Measurements from ENCODE around the gene KPNA4.

The KPNA4 gene

DNA sequence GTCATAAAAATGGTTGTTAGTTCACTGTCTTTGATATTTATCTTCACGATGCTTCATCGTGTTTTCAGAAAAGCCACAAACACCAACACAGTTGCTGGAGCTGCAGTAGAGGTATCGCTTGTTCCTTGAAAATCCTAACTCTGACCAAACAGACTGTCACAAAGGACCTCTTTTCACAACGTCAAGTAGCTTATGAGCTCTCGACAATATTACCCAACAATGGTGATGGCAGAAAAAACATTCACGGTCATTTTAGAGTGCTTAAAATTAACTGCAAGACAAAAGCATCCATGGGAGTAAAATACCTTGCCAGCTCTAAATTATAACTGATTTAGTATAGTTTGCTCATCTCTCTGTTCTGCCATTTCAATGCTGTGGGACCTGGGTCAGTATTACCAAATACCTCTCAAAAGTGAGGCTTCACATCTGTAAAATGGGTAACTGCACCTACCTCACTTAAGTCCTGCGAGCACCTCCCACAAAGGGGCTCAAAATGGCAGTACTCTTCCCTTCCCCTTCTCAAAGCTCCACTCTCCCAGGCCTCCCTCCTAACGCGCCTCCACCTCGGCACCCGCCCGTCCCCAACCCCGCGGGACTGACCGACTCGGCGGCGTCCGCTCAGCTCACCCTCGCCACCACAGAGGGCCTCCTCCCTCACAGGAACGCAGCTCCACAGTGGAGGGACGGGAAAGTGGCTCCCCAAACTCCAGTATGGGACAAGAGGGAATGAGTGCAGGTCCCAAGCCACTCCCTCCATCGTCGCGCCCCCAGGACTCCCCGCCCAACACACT, 116.3 kb downstream of the KPNA4 start:
- Histone ChIP-seq H3K4me1 (ENCODE audit: control insufficient read depth, low read length) (peaks cover 56% of the 10 kb centered on the region), H3K36me3 (ENCODE audit: control insufficient read depth, low read length) (peaks cover 60% of the 10 kb centered on the region), H4K20me1 (ENCODE audit: control insufficient read depth, insufficient read depth, low read depth, low read length) (no peaks in the 10 kb centered on the region; the same call in 1 of the 2 replicates), H3K4me2 (ENCODE audit: low read length) (peak overlapping the region; percentile 75), H3K9me3 (ENCODE audit: control insufficient read depth, insufficient read depth, low read length) (no peaks in the 10 kb centered on the region), H3F3A (ENCODE audit: control insufficient read depth, insufficient read depth) (peaks cover 7% of the 10 kb centered on the region), H3K27me3 (ENCODE audit: control insufficient read depth, low read length) (no peaks in the 10 kb centered on the region), H3K9me2 (replicated peaks; ENCODE audit: control insufficient read depth, low read length) (no peaks in the 10 kb centered on the region), H3K4me3 (ENCODE audit: low read length) (peak overlapping the region; percentile 96), H3K27ac (ENCODE audit: low read depth, low read length) (peak overlapping the region; percentile 92), H3K79me2 (ENCODE audit: control insufficient read depth, low read length) (peaks cover 63% of the 10 kb centered on the region)
- TF ChIP-seq, protein P1, sequence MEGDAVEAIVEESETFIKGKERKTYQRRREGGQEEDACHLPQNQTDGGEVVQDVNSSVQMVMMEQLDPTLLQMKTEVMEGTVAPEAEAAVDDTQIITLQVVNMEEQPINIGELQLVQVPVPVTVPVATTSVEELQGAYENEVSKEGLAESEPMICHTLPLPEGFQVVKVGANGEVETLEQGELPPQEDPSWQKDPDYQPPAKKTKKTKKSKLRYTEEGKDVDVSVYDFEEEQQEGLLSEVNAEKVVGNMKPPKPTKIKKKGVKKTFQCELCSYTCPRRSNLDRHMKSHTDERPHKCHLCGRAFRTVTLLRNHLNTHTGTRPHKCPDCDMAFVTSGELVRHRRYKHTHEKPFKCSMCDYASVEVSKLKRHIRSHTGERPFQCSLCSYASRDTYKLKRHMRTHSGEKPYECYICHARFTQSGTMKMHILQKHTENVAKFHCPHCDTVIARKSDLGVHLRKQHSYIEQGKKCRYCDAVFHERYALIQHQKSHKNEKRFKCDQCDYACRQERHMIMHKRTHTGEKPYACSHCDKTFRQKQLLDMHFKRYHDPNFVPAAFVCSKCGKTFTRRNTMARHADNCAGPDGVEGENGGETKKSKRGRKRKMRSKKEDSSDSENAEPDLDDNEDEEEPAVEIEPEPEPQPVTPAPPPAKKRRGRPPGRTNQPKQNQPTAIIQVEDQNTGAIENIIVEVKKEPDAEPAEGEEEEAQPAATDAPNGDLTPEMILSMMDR (IDR thresholded peaks at IDR 0.05; ENCODE audit: low read depth, low read length, poor library complexity, severe bottlenecking): no peak
- no peak for TF ChIP-seq EZH2phosphoT487 (IDR thresholded peaks at IDR 0.05; ENCODE audit: borderline replicate concordance, low read length)

DNA sequence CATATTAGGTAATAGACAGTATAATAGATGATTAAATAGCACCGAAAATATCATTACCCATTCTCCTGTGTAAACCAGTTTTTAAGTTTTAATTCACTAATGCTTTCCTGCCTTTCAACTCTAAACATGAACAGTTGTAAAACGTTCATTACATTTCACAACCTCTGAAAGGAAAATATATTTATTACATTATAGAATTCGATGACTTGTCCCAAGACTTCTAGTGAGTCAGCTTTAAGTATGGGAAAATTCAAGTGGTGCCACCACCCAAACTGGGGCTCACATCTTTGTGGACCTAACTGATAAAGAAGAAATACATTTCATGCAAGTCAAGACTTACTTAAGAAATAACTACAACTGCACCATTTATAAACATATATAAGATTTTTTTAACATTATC, 117.8 kb downstream of the KPNA4 start:
- H4K20me1 ChIP-seq (ENCODE audit: control insufficient read depth, insufficient read depth, low read depth, low read length): no peaks in the 10 kb centered on the region; the same call in 1 of the 2 replicates
- H3F3A ChIP-seq (ENCODE audit: control insufficient read depth, insufficient read depth): peaks cover 17% of the 10 kb centered on the region
- H3K4me3 ChIP-seq (ENCODE audit: low read length): peak overlapping the region; percentile 96
- peaks cover 75% of the 10 kb centered on the region for H3K36me3 ChIP-seq (ENCODE audit: control insufficient read depth, low read length)
- no peaks in the 10 kb centered on the region for H3K9me2 ChIP-seq (replicated peaks; ENCODE audit: control insufficient read depth, low read length)
- no peaks in the 10 kb centered on the region for H3K27me3 ChIP-seq (ENCODE audit: control insufficient read depth, low read length)
- H3K79me2 ChIP-seq (ENCODE audit: control insufficient read depth, low read length): peaks cover 78% of the 10 kb centered on the region
- H3K4me1 ChIP-seq (ENCODE audit: control insufficient read depth, low read length): peaks cover 68% of the 10 kb centered on the region
- H3K9me3 ChIP-seq (ENCODE audit: control insufficient read depth, insufficient read depth, low read length): no peaks in the 10 kb centered on the region
- H3K27ac ChIP-seq (ENCODE audit: low read depth, low read length): peak overlapping the region; percentile 92; the same call in 1 of the 2 replicates
- peak overlapping the region; percentile 75 for H3K4me2 ChIP-seq (ENCODE audit: low read length)
- TF ChIP-seq, protein P1 (IDR thresholded peaks at IDR 0.05; ENCODE audit: low read depth, low read length, poor library complexity, severe bottlenecking): no peak
- TF ChIP-seq EZH2phosphoT487 (IDR thresholded peaks at IDR 0.05; ENCODE audit: borderline replicate concordance, low read length): no peak

DNA sequence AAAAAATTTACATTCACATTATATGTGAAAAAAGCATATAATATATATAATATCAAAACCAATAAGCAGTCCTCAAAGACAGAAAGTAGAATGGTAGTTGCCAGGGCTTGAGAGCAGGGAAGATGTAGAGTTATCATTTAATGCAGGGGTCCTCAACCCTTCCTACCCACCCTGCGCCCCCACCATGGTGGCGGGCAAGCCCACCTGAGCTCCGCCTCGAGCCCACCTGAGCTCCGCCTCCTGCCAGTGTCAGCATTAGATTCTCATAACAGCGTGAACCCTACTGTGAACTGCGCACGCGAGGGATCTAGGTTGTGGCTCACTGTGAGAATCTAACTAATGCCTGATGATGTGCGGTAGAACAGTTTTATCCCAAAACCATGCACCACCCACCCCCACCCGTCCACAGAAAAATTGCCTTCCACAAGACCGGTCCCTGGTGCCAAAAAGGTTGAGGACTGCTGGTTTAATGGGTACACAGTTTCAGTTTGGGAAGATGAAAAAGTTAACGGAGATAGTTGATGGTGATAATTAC, 118.8 kb downstream of the KPNA4 start:
- H3K27ac ChIP-seq (ENCODE audit: low read depth, low read length): no peak overlapping the region
- peaks cover 88% of the 10 kb centered on the region for H3K79me2 ChIP-seq (ENCODE audit: control insufficient read depth, low read length)
- H3K4me1 ChIP-seq (ENCODE audit: control insufficient read depth, low read length): peaks cover 69% of the 10 kb centered on the region
- H3K27me3 ChIP-seq (ENCODE audit: control insufficient read depth, low read length): no peaks in the 10 kb centered on the region
- TF ChIP-seq EZH2phosphoT487 (IDR thresholded peaks at IDR 0.05; ENCODE audit: borderline replicate concordance, low read length): no peak
- TF ChIP-seq, protein P1 (IDR thresholded peaks at IDR 0.05; ENCODE audit: low read depth, low read length, poor library complexity, severe bottlenecking): no peak
- no peaks in the 10 kb centered on the region; the same call in 1 of the 2 replicates for H4K20me1 ChIP-seq (ENCODE audit: control insufficient read depth, insufficient read depth, low read depth, low read length)
- H3K4me2 ChIP-seq (ENCODE audit: low read length): peak overlapping the region; percentile 75
- H3K4me3 ChIP-seq (ENCODE audit: low read length): peak overlapping the region; percentile 96
- H3F3A ChIP-seq (ENCODE audit: control insufficient read depth, insufficient read depth): peaks cover 24% of the 10 kb centered on the region
- H3K36me3 ChIP-seq (ENCODE audit: control insufficient read depth, low read length): peaks cover 85% of the 10 kb centered on the region
- H3K9me3 ChIP-seq (ENCODE audit: control insufficient read depth, insufficient read depth, low read length): no peaks in the 10 kb centered on the region
- no peaks in the 10 kb centered on the region for H3K9me2 ChIP-seq (replicated peaks; ENCODE audit: control insufficient read depth, low read length)
